H9 (cell line): ENCODE data around the gene FUCA1. TPM values are rescaled to one million over a fixed set of nuclear protein-coding genes. Genes with fewer than 3 reads are reported as not detected.

ENCODE experiments used
- DNase-seq: peaks from one replicate; pipeline ENCODE4 v3.0.0-alpha.2; 2017
- H2AFZ ChIP-seq: one replicate; pipeline ENCODE4 v1.6.1; 2013; ENCODE audit warnings: mild to moderate bottlenecking, low read length, control low read depth, moderate library complexity
- H2AK5ac ChIP-seq: 2 replicates; pipeline ENCODE4 v1.6.1; 2013; ENCODE audit warnings: low read length, control low read depth, mixed read lengths; ENCODE audit not compliant: insufficient read length
- H2BK120ac ChIP-seq: one replicate; pipeline ENCODE4 v1.6.1; 2013; ENCODE audit warnings: low read depth, mild to moderate bottlenecking, low read length, control low read depth, inconsistent platforms; ENCODE audit not compliant: poor library complexity, severe bottlenecking
- H2BK12ac ChIP-seq: 2 replicates; pipeline ENCODE4 v1.6.1; 2013; ENCODE audit warnings: low read length, control low read depth, mixed read lengths, low read depth; ENCODE audit not compliant: insufficient read length
- H2BK15ac ChIP-seq: 2 replicates; pipeline ENCODE4 v1.6.1; 2013; ENCODE audit warnings: low read depth, low read length, control low read depth
- H2BK20ac ChIP-seq: one replicate; pipeline ENCODE4 v1.6.1; 2013; ENCODE audit warnings: low read depth, mild to moderate bottlenecking, low read length, control low read depth, inconsistent platforms; ENCODE audit not compliant: poor library complexity, severe bottlenecking
- H2BK5ac ChIP-seq: 2 replicates; pipeline ENCODE4 v1.6.1; 2013; ENCODE audit warnings: low read length, control low read depth, mixed read lengths; ENCODE audit not compliant: insufficient read length
- H3K14ac ChIP-seq: 2 replicates; pipeline ENCODE4 v1.6.1; 2013; ENCODE audit warnings: low read length, control low read depth; ENCODE audit not compliant: insufficient read depth
- H3K18ac ChIP-seq: 2 replicates; pipeline ENCODE4 v1.6.1; 2013; ENCODE audit warnings: low read depth, mild to moderate bottlenecking, mixed read lengths, low read length, control low read depth; ENCODE audit not compliant: insufficient read length
- H3K23ac ChIP-seq: 2 replicates; pipeline ENCODE4 v1.6.1; 2013; ENCODE audit warnings: low read length, control low read depth, mixed read lengths, low read depth; ENCODE audit not compliant: insufficient read length
- H3K23me2 ChIP-seq: 2 replicates; pipeline ENCODE4 v1.6.1; 2013; ENCODE audit warnings: low read depth, mild to moderate bottlenecking, mixed read lengths, low read length, control low read depth; ENCODE audit not compliant: insufficient read length, poor library complexity, severe bottlenecking
- H3K27ac ChIP-seq: 2 replicates; pipeline ENCODE4 v1.5.1; 2013; ENCODE audit warnings: low read length, control low read depth, mixed read lengths, low read depth; ENCODE audit not compliant: insufficient read length
- H3K27me3 ChIP-seq: 2 replicates; pipeline ENCODE4 v1.6.1; 2013; ENCODE audit warnings: low read length, control low read depth, inconsistent platforms; ENCODE audit not compliant: insufficient read depth
- H3K4ac ChIP-seq: 2 replicates; pipeline ENCODE4 v1.6.1; 2013; ENCODE audit warnings: low read depth, mild to moderate bottlenecking, control low read depth, inconsistent platforms, low read length, moderate library complexity
- H3K4me1 ChIP-seq: 2 replicates; pipeline ENCODE4 v1.6.1; 2013; ENCODE audit warnings: low read length, control low read depth, inconsistent platforms; ENCODE audit not compliant: insufficient read depth
- H3K4me2 ChIP-seq: 2 replicates; pipeline ENCODE4 v1.6.1; 2013; ENCODE audit warnings: low read length, control low read depth, mixed read lengths; ENCODE audit not compliant: insufficient read length, insufficient read depth
- H3K56ac ChIP-seq: 2 replicates; pipeline ENCODE4 v1.6.1; 2013; ENCODE audit warnings: low read depth, mild to moderate bottlenecking, mixed read lengths, low read length, control low read depth; ENCODE audit not compliant: insufficient read length
- H3K79me1 ChIP-seq: 2 replicates; pipeline ENCODE4 v1.6.1; 2013; ENCODE audit warnings: low read depth, mild to moderate bottlenecking, moderate library complexity, low read length, control low read depth, inconsistent platforms; ENCODE audit not compliant: insufficient read depth, poor library complexity, severe bottlenecking
- H3K79me2 ChIP-seq: 2 replicates; pipeline ENCODE4 v1.6.1; 2013; ENCODE audit warnings: low read length, control low read depth, inconsistent platforms; ENCODE audit not compliant: insufficient read depth
- H3K9ac ChIP-seq: 2 replicates; pipeline ENCODE4 v1.6.1; 2013; ENCODE audit warnings: low read length, control low read depth, mixed read lengths; ENCODE audit not compliant: insufficient read length; ENCODE audit errors: extremely low read depth
- H3K9me3 ChIP-seq: one replicate; pipeline ENCODE4 v1.6.1; 2013; ENCODE audit warnings: low read depth, low read length, inconsistent platforms; ENCODE audit not compliant: control insufficient read depth
- H3T11ph ChIP-seq: one replicate; pipeline ENCODE4 v1.6.1; 2013; ENCODE audit warnings: mild to moderate bottlenecking, low read length, control low read depth, inconsistent platforms
- H4K20me1 ChIP-seq: one replicate; pipeline ENCODE4 v1.6.1; 2013; ENCODE audit not compliant: control insufficient read depth, insufficient read length, insufficient read depth
- H4K5ac ChIP-seq: 2 replicates; pipeline ENCODE4 v1.6.1; 2013; ENCODE audit warnings: low read depth, mild to moderate bottlenecking, mixed read lengths, low read length, control low read depth; ENCODE audit not compliant: insufficient read length
- H4K8ac ChIP-seq: replicated peaks from 2 replicates; pipeline ENCODE4 v1.6.1; 2013; ENCODE audit warnings: low read length, control low read depth, mixed read lengths, low read depth; ENCODE audit not compliant: insufficient read length
- H4K91ac ChIP-seq: 2 replicates; pipeline ENCODE4 v1.6.1; 2013; ENCODE audit warnings: low read depth, mild to moderate bottlenecking, moderate library complexity, mixed read lengths, low read length, control low read depth; ENCODE audit not compliant: insufficient read length
- H3K27ac Mint-ChIP-seq, 3 experiments: 2 replicates in 2 of 3; 3 replicates in 1 of 3; pipeline ENCODE4 v1.8.0; 2020 to 2021; ENCODE audit warnings: mixed read lengths in 3 of 3, mild to moderate bottlenecking in 1 of 3, moderate library complexity in 1 of 3
- H3K27me3 Mint-ChIP-seq: 2 replicates; pipeline ENCODE4 v1.8.0; 2021; ENCODE audit warnings: low read depth, mild to moderate bottlenecking, moderate library complexity, mixed read lengths
- H3K36me3 Mint-ChIP-seq, 3 experiments: 2 replicates in 2 of 3; 3 replicates in 1 of 3; pipeline ENCODE4 v1.8.0; 2020 to 2021; ENCODE audit warnings: low read depth in 3 of 3, mixed read lengths in 3 of 3; ENCODE audit not compliant: insufficient read depth in 1 of 3
- H3K4me1 Mint-ChIP-seq, 2 experiments: 2 replicates each; pipeline ENCODE4 v1.8.0; 2020; ENCODE audit warnings: mixed read lengths in 2 of 2
- H3K4me3 Mint-ChIP-seq, 2 experiments: 2 replicates in 1 of 2; 3 replicates in 1 of 2; pipeline ENCODE4 v1.8.0; 2020 to 2021; ENCODE audit warnings: mild to moderate bottlenecking in 2 of 2, mixed read lengths in 2 of 2, moderate library complexity in 1 of 2
- H3K9me3 Mint-ChIP-seq, 2 experiments: 2 replicates in 1 of 2; 3 replicates in 1 of 2; pipeline ENCODE4 v1.8.0; 2020; ENCODE audit warnings: mild to moderate bottlenecking in 2 of 2, mixed read lengths in 2 of 2, moderate library complexity in 1 of 2
- CTCF ChIP-seq: fragments of 200-600 bp; sonication (generic); conservative IDR thresholded peaks from 3 replicates; pipeline ENCODE4 v1.8.0; 2021; ENCODE audit warnings: antibody characterized with exemption, mild to moderate bottlenecking
- WGBS: extraction: QIAGEN DNeasy Blood & Tissue Kit; methylation state at CpG from one replicate; pipeline ENCODE4 v1.1.7; 2013; ENCODE audit warnings: missing lambda C conversion rate, low lambda C conversion rate, mixed read lengths; ENCODE audit not compliant: insufficient read length; ENCODE audit errors: extremely low coverage; 5-methylcytosine and 5-hydroxymethylcytosine counted together
- total RNA-seq: library from RNA; stranded (reverse); gene quantifications from 2 replicates; pipeline ENCODE4 v1.2.1, GENCODE V29; 2021

FUCA1 gene
- total RNA-seq, 1 experiment from 2014 or later: 9.1 TPM

DNA sequence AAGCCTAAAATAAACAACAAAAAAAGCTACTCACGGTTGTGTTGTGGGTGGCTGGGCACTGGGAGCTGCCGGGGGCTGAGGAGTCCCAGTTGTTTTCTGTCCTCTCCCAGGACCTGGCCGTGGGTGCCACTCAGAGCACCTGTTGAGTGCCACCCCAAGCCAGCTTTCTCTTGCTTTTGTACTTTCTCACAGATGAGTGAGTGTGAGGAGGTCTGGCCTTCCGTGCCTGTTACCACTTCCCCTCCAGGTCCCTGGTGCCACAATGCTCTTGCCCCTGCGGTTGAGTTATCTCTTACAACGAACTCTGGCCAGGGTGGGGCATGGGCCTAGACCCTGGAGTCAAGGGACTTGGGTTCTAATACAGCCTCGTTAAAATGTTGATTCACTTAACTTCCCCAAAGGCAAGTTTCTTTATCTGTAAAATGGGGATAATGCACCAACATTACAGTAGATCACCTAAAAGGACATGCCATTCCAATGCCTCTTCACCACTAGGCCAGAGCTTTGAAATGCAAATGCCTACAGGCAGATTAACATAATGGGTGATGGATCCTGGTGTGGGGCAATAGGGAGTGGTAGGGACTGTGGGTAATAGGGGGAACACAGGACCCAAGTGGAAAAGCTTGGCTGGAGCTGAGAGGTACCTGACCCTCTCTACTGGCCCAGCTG lies 45.3 kb upstream of the FUCA1 start, which contains the start of gene CNR2:
Gene CNR2, minus strand, starts transcription at position 151 of the 669 bp plus-strand sequence. CDS start 37,745 bp downstream, outside the sequence.
- no peak within 1 kb of the TSS for H3K27ac ChIP-seq
- H4K5ac ChIP-seq: no peak within 1 kb of the TSS
- H3K14ac ChIP-seq: no peak within 1 kb of the TSS
- WGBS: no CpG with 5 or more reads among the region's 7 CpGs
- H3K23ac ChIP-seq: no peak within 1 kb of the TSS
- no peaks in the 10 kb centered on the region for H3K79me1 ChIP-seq
- no peak within 1 kb of the TSS for H2BK12ac ChIP-seq
- H3K27ac Mint-ChIP-seq: no peak within 1 kb of the TSS
- no peak within 1 kb of the TSS for H2BK15ac ChIP-seq
- H3K23me2 ChIP-seq: no peaks in the 10 kb centered on the region
- H3K4me1 Mint-ChIP-seq: peaks cover 16 to 17% of the 10 kb centered on the region in 2 experiments
- no peak within 1 kb of the TSS for H2AK5ac ChIP-seq
- H4K8ac ChIP-seq: no peak within 1 kb of the TSS
- H2AFZ ChIP-seq: no peak within 1 kb of the TSS
- no peak for DNase-seq
- no peak within 1 kb of the TSS for H2BK20ac ChIP-seq
- no peak within 1 kb of the TSS for H2BK5ac ChIP-seq
- no peak for TF ChIP-seq CTCF
- peaks cover 14% of the 10 kb centered on the region for H3K27me3 Mint-ChIP-seq
- H3K9me3 ChIP-seq: no peaks in the 10 kb centered on the region
- H4K20me1 ChIP-seq: no peaks in the 10 kb centered on the region
- no peaks in the 10 kb centered on the region for H3K9me3 Mint-ChIP-seq
- no peak within 1 kb of the TSS for H3K4ac ChIP-seq
- no peak within 1 kb of the TSS for H3K9ac ChIP-seq
- H3K18ac ChIP-seq: no peak within 1 kb of the TSS
- no peak within 1 kb of the TSS; a peak in 1 of 5 replicates for H3K4me3 Mint-ChIP-seq
- H3T11ph ChIP-seq: no peak within 1 kb of the TSS
- no peaks in the 10 kb centered on the region for H3K79me2 ChIP-seq
- H4K91ac ChIP-seq: no peak within 1 kb of the TSS
- no peak within 1 kb of the TSS for H2BK120ac ChIP-seq
- no peaks in the 10 kb centered on the region for H3K27me3 ChIP-seq
- no peaks in the 10 kb centered on the region; the same call in 1 of the 2 replicates for H3K4me1 ChIP-seq
- H3K4me2 ChIP-seq: no peak within 1 kb of the TSS
- no peak within 1 kb of the TSS for H3K56ac ChIP-seq
- H3K36me3 Mint-ChIP-seq: no peaks in the 10 kb centered on the region
